Esophagus squamous epithelium (tissue), 4 donors: Measurements from ENCODE around the gene LIMK2.

Experiments
- CTCF ChIP-seq, 6 experiments: fragments of 450-650 bp in 4 of 6; fragments of 200-600 bp in 2 of 6; sonication (generic) in 2 of 6; IDR thresholded peaks; one replicate each; pipeline ENCODE4 v1.5.1; 2016 to 2019; ENCODE audit warnings: antibody characterized with exemption in 6 of 6, mild to moderate bottlenecking in 4 of 6, moderate library complexity in 4 of 6
- POLR2A ChIP-seq, 4 donors: fragments of 450-650 bp; IDR thresholded peaks; one replicate each; pipeline ENCODE4 v1.6.1; 2017; ENCODE audit warnings: antibody characterized with exemption in 4 of 4, mild to moderate bottlenecking in 4 of 4, moderate library complexity in 3 of 4

GRCh38 chr22:31248138-31248745 lies 36.1 kb downstream of the LIMK2 start:
- no peak for TF ChIP-seq CTCF (IDR thresholded peaks at IDR 0.05)
- peak in 2 of 4 donors; percentile 66 to 86 for TF ChIP-seq POLR2A (IDR thresholded peaks at IDR 0.05)
